Hematopoietic multipotent progenitor cell treated with erythropoietin and hydrocortisone succinate and interleukin-3 and kit ligand, for 8 days (in vitro differentiated cells): ENCODE results near the gene NHERF2.

Experiments used
- DNase-seq: peaks from one replicate; pipeline ENCODE4 v3.0.0-alpha.2; 2015

The NHERF2 gene

GRCh38 chr16:2063861-2064260 is 37.2 kb downstream of the NHERF2 start:
- DNase-seq = no peak

GRCh38 chr16:2064368-2064945 is 37.8 kb downstream of the NHERF2 start:
- DNase-seq = no peak

DNA sequence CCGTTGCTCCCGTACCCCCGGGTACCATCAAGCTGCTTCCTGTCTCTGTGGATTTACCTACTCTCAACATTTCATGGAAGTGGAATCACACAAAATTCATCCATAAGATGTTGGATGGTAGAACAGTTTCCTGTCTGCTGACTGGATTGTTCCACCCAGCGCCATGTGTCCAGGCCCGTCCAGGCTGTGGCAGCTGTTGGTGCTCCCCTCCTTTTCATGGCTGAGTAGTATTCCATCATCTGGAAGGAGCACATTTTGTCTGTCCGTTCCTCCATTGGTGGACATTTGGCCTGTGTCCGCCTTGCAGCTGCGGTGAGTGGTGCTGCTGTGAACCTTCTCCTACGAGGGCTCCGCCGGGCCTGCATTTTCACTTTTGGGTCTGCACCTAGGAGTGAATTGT is 39.4 kb downstream of the NHERF2 start:
- no peak for DNase-seq

DNA sequence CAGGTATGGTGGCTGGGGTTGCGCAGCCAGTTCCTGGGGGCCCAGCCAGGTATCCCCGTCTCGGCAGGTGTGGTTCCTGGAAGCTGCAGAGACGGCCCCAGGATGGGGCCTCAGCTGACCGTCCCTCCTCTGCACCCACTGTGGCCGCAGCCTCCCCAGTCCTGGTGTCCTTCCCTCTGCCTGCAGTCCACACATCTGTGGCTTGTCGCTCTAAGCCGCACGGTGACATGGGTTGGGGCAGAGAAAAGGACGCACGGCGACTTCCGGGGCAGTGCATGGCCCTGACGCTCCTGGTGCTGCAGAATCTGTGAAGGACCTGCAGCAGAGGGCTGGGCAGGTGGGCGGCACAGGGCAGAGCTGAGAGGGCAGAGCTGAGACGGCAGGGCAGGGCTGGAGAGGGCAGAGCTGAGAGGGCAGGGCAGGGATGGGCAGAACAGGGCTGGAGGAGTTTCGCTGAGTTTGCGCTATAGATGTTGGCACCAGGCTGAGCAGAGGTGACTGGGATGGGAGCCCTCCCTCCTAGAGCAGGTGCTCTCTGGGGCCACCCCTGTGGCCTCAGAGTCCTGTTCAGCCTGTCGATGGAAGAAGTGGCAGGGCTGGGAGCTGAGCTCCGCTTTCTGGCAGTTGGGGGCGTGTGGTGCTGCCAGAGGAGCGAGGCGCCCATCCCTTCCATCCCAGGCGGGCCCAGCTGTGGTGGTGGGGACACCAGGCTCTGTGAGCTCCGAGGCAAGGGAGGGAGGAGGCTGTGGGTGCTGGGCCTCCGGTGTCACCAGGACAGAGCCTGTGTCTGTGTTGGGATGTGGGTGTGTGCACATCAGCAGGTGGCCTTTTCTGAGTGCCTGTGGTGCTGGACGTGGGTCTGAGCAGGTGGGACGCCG is 44.1 kb downstream of the NHERF2 start:
- no peak for DNase-seq

DNA sequence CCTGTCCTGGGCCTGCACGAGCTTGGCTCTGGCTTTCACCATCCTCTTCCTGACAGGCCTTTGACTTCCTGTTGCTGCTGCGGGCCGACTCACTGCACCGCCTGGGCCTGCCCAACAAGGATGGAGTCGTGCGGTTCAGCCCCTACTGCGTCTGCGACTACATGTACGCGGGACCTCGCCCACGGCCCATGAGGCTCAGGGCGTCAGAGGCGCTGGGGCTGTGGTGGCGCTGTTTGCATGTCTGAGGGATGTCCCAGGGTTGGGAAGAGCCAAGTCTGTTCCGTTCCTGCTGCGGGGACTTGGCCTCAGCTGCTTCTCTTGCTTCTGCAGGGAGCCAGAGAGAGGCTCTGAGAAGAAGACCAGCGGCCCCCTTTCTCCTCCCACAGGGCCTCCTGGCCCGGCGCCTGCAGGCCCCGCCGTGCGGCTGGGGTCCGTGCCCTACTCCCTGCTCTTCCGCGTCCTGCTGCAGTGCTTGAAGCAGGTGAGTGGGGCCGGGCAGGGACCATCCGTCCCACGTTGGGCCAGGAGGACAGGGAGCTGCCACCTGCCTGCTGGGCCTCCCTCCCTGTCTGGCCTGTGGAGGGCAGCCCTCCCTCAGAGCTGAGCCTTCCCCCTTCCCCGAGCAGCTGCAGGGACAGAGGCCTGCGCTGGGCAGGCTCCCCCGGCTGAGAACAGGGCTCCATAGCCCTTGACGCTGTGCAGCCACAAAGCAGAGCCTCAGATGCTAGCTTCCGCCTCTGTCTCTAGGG is 44.9 kb downstream of the NHERF2 start:
- DNase-seq = no peak

GRCh38 chr16:2072926-2073325 is 46.2 kb downstream of the NHERF2 start:
- DNase-seq = no peak

GRCh38 chr16:2074071-2074470 is 47.4 kb downstream of the NHERF2 start:
- no peak for DNase-seq

DNA sequence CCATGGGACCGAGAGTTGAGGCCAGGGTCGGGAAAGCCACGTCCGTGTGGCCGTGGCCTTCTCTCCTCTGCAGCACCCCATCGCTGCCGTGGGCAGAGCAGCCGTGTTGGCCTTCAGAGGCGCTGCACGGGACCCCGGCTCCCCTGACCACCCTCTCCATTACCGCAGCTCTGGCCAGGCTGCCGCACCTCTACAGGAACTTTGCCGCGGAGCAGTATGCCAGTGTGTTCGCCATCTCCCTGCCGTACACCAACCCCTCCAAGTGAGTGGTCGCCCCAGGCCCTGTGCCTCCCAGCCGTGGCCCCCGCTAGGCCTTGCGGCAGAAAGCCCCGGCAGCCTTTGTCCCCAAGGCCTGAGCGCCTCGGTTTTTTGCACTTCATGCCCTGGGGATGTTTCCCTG is 48.9 kb downstream of the NHERF2 start:
- no peak for DNase-seq

DNA sequence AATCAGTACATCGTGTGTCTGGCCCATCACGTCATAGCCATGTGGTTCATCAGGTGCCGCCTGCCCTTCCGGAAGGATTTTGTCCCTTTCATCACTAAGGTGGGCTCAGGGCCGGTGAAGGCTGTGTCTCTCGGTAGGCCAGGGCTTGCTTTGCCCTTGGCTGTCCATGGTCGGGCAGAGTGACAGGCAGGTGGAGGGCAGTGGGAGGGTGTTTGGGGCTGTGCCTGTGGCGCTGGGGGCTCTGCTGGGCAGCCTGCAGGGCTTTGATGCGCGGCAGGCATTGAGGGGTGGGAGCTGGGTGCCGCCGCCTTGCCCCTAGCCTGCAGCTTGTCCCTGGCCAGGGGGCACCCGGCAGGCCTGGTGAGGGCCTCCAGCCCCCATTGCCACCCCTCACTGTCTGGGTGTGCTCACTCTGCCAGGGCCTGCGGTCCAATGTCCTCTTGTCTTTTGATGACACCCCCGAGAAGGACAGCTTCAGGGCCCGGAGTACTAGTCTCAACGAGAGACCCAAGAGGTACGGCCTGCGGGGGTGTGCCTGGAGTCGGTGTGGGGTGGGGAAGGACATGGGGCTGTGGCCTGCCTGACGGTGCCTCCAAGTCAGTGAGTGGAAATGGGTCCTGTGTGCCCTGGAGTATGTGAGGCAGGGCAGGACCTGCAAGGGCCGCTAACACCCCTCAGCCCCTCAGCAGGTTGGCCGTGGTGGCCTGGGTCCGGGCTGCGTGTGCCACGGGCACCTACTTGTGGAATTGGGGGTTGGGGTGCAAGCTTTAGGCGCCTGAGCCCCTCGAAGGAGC is 49.6 kb downstream of the NHERF2 start:
- no peak for DNase-seq

GRCh38 chr16:2077016-2077415 is 50.3 kb downstream of the NHERF2 start:
- no peak for DNase-seq

- DNase-seq = no peak
These were observed 51.0 kb downstream of the NHERF2 start for GRCh38 chr16:2077696-2078095.

DNA sequence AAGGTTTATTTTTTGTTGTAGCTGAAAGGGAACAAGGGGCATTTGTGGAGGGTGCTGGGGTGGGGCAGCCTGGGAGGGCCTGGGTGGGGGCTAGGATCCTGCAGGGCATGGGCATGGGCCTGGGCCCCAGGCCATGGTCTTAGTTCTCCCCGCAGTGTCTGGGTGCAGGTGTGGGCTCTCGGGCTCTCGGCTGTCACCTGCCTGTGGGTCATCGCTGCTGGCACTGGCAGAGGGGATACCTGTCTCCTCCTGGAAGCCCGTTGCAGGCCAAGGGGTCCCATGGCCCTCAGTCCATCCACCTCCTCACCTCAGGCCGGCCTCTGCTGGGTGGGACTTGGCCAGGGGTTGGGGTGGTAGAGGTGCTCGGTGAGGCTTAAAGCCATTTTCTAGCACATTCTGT is 51.4 kb downstream of the NHERF2 start:
- DNase-seq = no peak

GRCh38 chr16:2078691-2079090 is 52.0 kb downstream of the NHERF2 start:
- DNase-seq = no peak

- DNase-seq = no peak
These were observed 52.7 kb downstream of the NHERF2 start for GRCh38 chr16:2079311-2079800.

- DNase-seq = no peak
These were observed 53.3 kb downstream of the NHERF2 start for GRCh38 chr16:2079991-2080390.

GRCh38 chr16:2081201-2082084 is 54.7 kb downstream of the NHERF2 start:
- DNase-seq = no peak

DNA sequence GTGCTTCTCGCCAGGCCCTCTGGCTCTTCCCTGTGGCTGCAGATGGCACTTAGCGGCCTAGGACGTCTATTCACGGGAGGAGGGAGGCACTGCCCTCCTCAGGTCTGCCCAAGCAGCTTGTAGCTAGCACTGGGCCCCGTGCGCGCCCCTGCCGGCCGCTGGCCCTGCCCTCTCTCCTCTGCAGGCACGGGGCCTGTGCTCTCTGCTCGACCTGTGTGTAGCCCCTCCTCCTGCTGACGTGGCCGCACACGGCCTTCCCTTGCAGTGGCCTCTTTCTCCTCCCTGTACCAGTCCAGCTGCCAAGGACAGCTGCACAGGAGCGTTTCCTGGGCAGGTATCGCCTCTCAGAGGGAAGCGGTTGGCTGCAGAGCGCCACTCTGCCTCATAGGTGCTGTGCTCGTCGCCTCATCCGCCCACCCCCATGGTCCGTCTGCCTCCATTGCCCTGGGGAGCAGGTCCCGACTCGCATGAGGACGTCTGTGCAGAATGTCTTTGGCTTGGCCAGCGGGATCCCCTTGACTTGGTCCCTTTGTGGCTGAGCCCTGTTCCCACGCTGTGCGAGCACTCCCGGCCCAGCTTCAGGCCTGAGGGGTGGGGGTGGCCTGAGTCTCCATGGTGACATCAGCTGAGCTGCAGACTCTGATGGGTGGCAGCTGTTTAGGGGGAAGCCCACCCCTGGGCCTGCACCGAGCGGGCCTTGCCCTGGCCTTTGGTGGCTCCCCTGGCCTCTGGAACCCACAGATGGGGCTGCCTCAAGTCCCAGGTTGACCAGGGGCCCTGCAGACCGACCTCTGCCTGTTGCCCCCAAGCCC is 55.7 kb downstream of the NHERF2 start:
- DNase-seq = no peak

DNA sequence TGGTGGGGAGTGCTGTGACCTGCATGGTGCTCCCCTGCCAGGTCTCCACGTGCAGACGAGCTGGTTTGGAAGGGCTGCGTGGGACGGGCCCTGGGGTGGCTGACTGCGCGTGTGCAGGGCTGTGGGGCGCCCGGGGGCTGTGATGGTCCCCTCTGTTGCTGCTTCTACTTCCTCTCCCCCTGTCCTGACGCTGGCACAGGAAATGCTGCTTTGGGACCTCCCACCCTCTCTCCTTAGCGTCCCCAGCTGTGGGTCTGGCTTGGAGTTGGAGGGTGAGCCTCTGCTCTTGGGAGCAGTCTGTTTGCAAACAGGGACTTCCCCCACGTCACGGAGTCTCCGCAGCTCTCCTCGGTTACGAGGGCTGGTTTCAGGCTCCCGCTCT is 56.3 kb downstream of the NHERF2 start:
- DNase-seq = no peak

DNA sequence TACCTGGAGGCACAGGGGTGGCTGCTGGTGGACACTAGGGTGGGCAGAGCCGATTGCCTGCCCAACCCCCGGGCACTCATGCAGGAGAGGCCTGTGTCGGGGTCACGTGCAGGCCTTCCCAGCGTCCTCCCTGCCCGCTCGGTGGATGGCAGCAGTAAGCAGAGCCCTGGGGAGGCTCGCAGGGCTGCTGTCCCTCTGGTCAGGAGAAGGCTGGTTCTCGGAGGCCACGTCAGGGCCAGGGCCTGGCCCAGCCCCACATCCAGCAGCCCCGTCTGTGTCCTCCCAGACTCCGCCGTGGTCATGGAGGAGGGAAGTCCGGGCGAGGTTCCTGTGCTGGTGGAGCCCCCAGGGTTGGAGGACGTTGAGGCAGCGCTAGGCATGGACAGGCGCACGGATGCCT is 56.7 kb downstream of the NHERF2 start:
- no peak for DNase-seq

DNA sequence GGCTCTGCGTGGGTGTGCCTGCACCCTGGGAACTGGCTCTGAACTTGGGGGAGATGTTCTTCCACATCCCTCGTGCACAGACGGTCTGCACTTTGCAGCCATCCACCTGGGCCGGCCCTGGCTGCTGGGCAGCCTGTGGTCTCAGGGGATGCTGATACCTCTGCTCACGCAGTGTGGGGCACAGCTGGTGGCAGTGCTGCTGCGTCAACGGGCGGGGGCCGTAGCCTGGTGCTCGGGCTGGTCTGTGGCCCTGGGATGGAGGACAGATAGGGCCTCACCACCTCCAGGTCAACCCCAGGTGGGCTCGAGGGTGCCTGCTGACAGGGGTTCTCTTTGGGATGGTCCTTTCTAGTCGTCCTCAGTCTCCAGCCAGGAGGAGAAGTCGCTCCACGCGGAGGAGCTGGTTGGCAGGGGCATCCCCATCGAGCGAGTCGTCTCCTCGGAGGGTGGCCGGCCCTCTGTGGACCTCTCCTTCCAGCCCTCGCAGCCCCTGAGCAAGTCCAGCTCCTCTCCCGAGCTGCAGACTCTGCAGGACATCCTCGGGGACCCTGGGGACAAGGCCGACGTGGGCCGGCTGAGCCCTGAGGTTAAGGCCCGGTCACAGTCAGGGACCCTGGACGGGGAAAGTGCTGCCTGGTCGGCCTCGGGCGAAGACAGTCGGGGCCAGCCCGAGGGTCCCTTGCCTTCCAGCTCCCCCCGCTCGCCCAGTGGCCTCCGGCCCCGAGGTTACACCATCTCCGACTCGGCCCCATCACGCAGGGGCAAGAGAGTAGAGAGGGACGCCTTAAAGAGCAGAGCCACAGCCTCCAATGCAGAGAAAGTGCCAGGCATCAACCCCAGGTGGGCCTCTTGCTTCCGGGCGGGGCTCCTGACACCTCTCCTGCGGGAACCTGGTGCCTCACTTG is 57.4 kb downstream of the NHERF2 start:
- DNase-seq = no peak
